SK-N-SH (cell line): ENCODE results near the gene PDZK1IP1. TPM values are rescaled to one million over a fixed set of nuclear protein-coding genes. Genes with fewer than 3 reads are reported as not detected.

ENCODE experiments used
- CTCF ChIA-PET: fragments of 300-600, 350-600 bp; formaldehyde crosslinking; extraction: SDS; loops from one replicate; lab custom pipeline; 2021; lab: Yijun Ruan, JAX
- POLR2A ChIA-PET: fragments of 350-600 bp; sonication (Branson Sonifier 250); formaldehyde crosslinking; extraction: SDS; loops from one replicate; lab custom pipeline; 2020; ENCODE audit warnings: antibody characterized with exemption, inconsistent platforms; lab: Yijun Ruan, JAX
- DNase-seq: peaks from one replicate; pipeline ENCODE4 v3.0.0; 2012
- H2AFZ ChIP-seq: fragments of 200-600 bp; sonication (generic); 2 replicates; pipeline ENCODE4 v1.8.1; 2016; ENCODE audit warnings: antibody characterized with exemption, mild to moderate bottlenecking, low read depth
- H3F3A ChIP-seq: fragments of 200-600 bp; sonication (generic); replicated peaks from 2 replicates; pipeline ENCODE3; 2016; ENCODE audit warnings: antibody characterized with exemption, mild to moderate bottlenecking; ENCODE audit not compliant: insufficient read depth
- H3K27ac ChIP-seq, 2 experiments: fragments of 200-500 bp in 1 of 2; fragments of 200-600 bp in 1 of 2; sonication (Bioruptor generic) in 1 of 2; sonication (generic), shearing (Covaris generic) in 1 of 2; 2 replicates each; pipeline versions ENCODE4 v1.5.1 to v1.6.1; 2014 to 2016; ENCODE audit warnings: low read depth in 2 of 2, inconsistent platforms in 1 of 2, low read length in 1 of 2, mild to moderate bottlenecking in 1 of 2, mixed read lengths in 1 of 2
- H3K27me3 ChIP-seq: fragments of 200-600 bp; sonication (generic), shearing (Covaris generic); 2 replicates; pipeline ENCODE4 v1.6.1; 2016; ENCODE audit warnings: mixed run types; ENCODE audit not compliant: insufficient read depth
- H3K36me3 ChIP-seq, 2 experiments: fragments of 200-500 bp in 1 of 2; fragments of 200-600 bp in 1 of 2; sonication (Bioruptor generic) in 1 of 2; sonication (generic) in 1 of 2; replicated peaks in 1 of 2; 2 replicates each; pipeline versions ENCODE3 to v1.5.1; 2014 to 2016; ENCODE audit warnings: low read length in 1 of 2, mild to moderate bottlenecking in 1 of 2; ENCODE audit not compliant: insufficient read depth in 2 of 2, control insufficient read depth in 1 of 2
- H3K4me1 ChIP-seq, 2 experiments: fragments of 200-500 bp in 1 of 2; fragments of 200-600 bp in 1 of 2; sonication (Bioruptor generic) in 1 of 2; sonication (generic), shearing (Covaris generic) in 1 of 2; 2 replicates each; pipeline versions ENCODE4 v1.5.1 to v1.6.1; 2014 to 2016; ENCODE audit warnings: low read depth in 1 of 2, low read length in 1 of 2, mixed run types in 1 of 2; ENCODE audit not compliant: insufficient read depth in 2 of 2, control insufficient read depth in 1 of 2
- H3K4me2 ChIP-seq: fragments of 200-600 bp; sonication (generic), shearing (Covaris generic); 2 replicates; pipeline ENCODE4 v1.6.1; 2017; ENCODE audit warnings: mixed run types
- H3K4me3 ChIP-seq, 2 experiments: fragments of 200-500 bp in 1 of 2; fragments of 200-600 bp in 1 of 2; sonication (Bioruptor generic) in 1 of 2; sonication (generic), shearing (Covaris generic) in 1 of 2; 2 replicates each; pipeline versions ENCODE4 v1.5.1 to v1.8.1; 2014 to 2016; ENCODE audit warnings: low read depth in 2 of 2, inconsistent platforms in 1 of 2, low read length in 1 of 2, mild to moderate bottlenecking in 1 of 2, mixed read lengths in 1 of 2, moderate library complexity in 1 of 2
- H3K79me2 ChIP-seq: fragments of 200-600 bp; sonication (generic); 2 replicates; pipeline ENCODE4 v1.8.1; 2017; ENCODE audit warnings: mild to moderate bottlenecking; ENCODE audit not compliant: insufficient read depth
- H3K9ac ChIP-seq: fragments of 200-600 bp; sonication (generic); 2 replicates; pipeline ENCODE4 v1.6.1; 2017; ENCODE audit warnings: mixed run types
- H3K9me2 ChIP-seq: fragments of 200-600 bp; sonication (generic); 2 replicates; pipeline ENCODE4 v1.6.1; 2017; ENCODE audit warnings: mixed run types
- H3K9me3 ChIP-seq: fragments of 200-600 bp; sonication (generic); 2 replicates; pipeline ENCODE4 v1.6.1; 2017; ENCODE audit warnings: mixed run types, mild to moderate bottlenecking, moderate library complexity
- H4K20me1 ChIP-seq: fragments of 200-600 bp; sonication (generic); 2 replicates; pipeline ENCODE4 v1.6.1; 2017; ENCODE audit warnings: mild to moderate bottlenecking, mixed run types; ENCODE audit not compliant: insufficient read depth
- ELF1 ChIP-seq: IDR thresholded peaks from 2 replicates; pipeline ENCODE4 v1.4.0; 2012
- FOSL2 ChIP-seq: IDR thresholded peaks from 2 replicates; pipeline ENCODE4 v1.4.0; 2012; ENCODE audit warnings: low read depth, mild to moderate bottlenecking, moderate library complexity, borderline replicate concordance
- JUND ChIP-seq: IDR thresholded peaks from 2 replicates; pipeline ENCODE4 v1.4.0; 2012
- MXI1 ChIP-seq: IDR thresholded peaks from 2 replicates; pipeline ENCODE4 v1.6.1; 2012; ENCODE audit warnings: mild to moderate bottlenecking, low read depth, low read length, improper control_type of control experiment
- PBX3 ChIP-seq: IDR thresholded peaks from 2 replicates; pipeline ENCODE4; 2012
- POLR2AphosphoS5 ChIP-seq: IDR thresholded peaks from 2 replicates; pipeline ENCODE4 v1.6.1; 2012; ENCODE audit warnings: low read depth, low read length
- RAD21 ChIP-seq: IDR thresholded peaks from 2 replicates; pipeline ENCODE4 v1.6.1; 2012; ENCODE audit warnings: mild to moderate bottlenecking, low read length
- REST ChIP-seq: IDR thresholded peaks from 2 replicates; pipeline ENCODE4 v1.6.1; 2012; ENCODE audit warnings: mild to moderate bottlenecking, low read depth, low read length, moderate library complexity
- SIN3A ChIP-seq: IDR thresholded peaks from 2 replicates; pipeline ENCODE4 v1.6.1; 2012; ENCODE audit warnings: low read depth, mild to moderate bottlenecking, low read length, moderate library complexity, borderline replicate concordance
- TCF12 ChIP-seq: IDR thresholded peaks from 2 replicates; pipeline ENCODE4 v1.4.0; 2012
- TEAD4 ChIP-seq: IDR thresholded peaks from 2 replicates; pipeline ENCODE4 v1.4.0; 2012; ENCODE audit warnings: mild to moderate bottlenecking, borderline replicate concordance; ENCODE audit not compliant: insufficient read depth
- USF2 ChIP-seq: fragments of 150-350 bp; IDR thresholded peaks from 2 replicates; pipeline ENCODE4 v1.6.1; 2017; ENCODE audit warnings: antibody characterized with exemption, low read length, low read depth, borderline replicate concordance
- ZBTB33 ChIP-seq: IDR thresholded peaks from 2 replicates; pipeline ENCODE4 v1.4.0; 2012; ENCODE audit warnings: low read depth, borderline replicate concordance
- WGBS: methylation state at CpG from one replicate; pipeline ENCODE4 v1.1.6; 2017; ENCODE audit warnings: low lambda C conversion rate; 5-methylcytosine and 5-hydroxymethylcytosine counted together
- polyA plus RNA-seq, 3 experiments: library from polyadenylated mRNA; depleted of rRNA; stranded (reverse); fragments of >200 nt; gene quantifications; 2 replicates each; pipeline ENCODE4 v1.2.3, GENCODE V29; 2012

The PDZK1IP1 gene
- polyA plus RNA-seq, 1 of the 3 experiments (the other 2 are of a cell fraction), result not detected

GRCh38 chr1:47187231-47187925 lies 2.5 kb downstream of the PDZK1IP1 start:
- H4K20me1 ChIP-seq, result no peaks in the 10 kb centered on the region
- no peak overlapping the region for H3K27ac ChIP-seq
- WGBS, result 69% methylated on average over 10 of the region's 12 CpGs
- no peaks in the 10 kb centered on the region for H3K27me3 ChIP-seq
- no peaks in the 10 kb centered on the region for H3K9me2 ChIP-seq
- ChIA-PET POLR2A (no interaction called here), CTCF (interaction anchor here (1.1 to 10.7 kb wide), 3 partner anchors 6 to 76 kb away, joined by 4 to 143 read pairs (median 8); no protein-coding TSS in a partner anchor)
- no peaks in the 10 kb centered on the region for H3K79me2 ChIP-seq
- H3K4me3 ChIP-seq, result no peak overlapping the region
- no peak overlapping the region for H3K4me2 ChIP-seq
- no peak for TF ChIP-seq PBX3
- no peak for TF ChIP-seq JUND
- TF ChIP-seq MXI1, result no peak
- no peak for TF ChIP-seq REST
- no peak for TF ChIP-seq ZBTB33
- no peak overlapping the region for H3K9ac ChIP-seq
- no peaks in the 10 kb centered on the region for H3K4me1 ChIP-seq
- no peaks in the 10 kb centered on the region for H3K36me3 ChIP-seq
- H3K9me3 ChIP-seq, result no peaks in the 10 kb centered on the region
- DNase-seq, result no peak
- H2AFZ ChIP-seq, result no peak overlapping the region
- no peaks in the 10 kb centered on the region for H3F3A ChIP-seq

- ChIA-PET POLR2A (no interaction called here), CTCF (interaction anchor here (1.6 to 10.7 kb wide), 2 partner anchors 5 to 11 kb away, joined by 4 to 143 read pairs; no protein-coding TSS in a partner anchor)
- H3K4me1 ChIP-seq, result no peaks in the 10 kb centered on the region
- DNase-seq, result peak; percentile 2
- no peaks in the 10 kb centered on the region for H3K27me3 ChIP-seq
- H3K9me3 ChIP-seq, result no peaks in the 10 kb centered on the region
- no peak overlapping the region for H3K27ac ChIP-seq
- H3F3A ChIP-seq, result no peaks in the 10 kb centered on the region
- no peaks in the 10 kb centered on the region for H4K20me1 ChIP-seq
- H3K79me2 ChIP-seq, result no peaks in the 10 kb centered on the region
- H3K36me3 ChIP-seq, result no peaks in the 10 kb centered on the region
- 83% methylated on average over 7 of the region's 13 CpGs for WGBS
- no peak overlapping the region for H3K9ac ChIP-seq
- H3K9me2 ChIP-seq, result no peaks in the 10 kb centered on the region
- no peak overlapping the region for H2AFZ ChIP-seq
- H3K4me2 ChIP-seq, result no peak overlapping the region
- no peak overlapping the region for H3K4me3 ChIP-seq
- no peak for TF ChIP-seq TCF12
- TF ChIP-seq FOSL2, result no peak
- TF ChIP-seq POLR2AphosphoS5, result no peak
- no peak for TF ChIP-seq USF2
- no peak for TF ChIP-seq RAD21
- no peak for TF ChIP-seq SIN3A
- no peak for TF ChIP-seq ELF1
- no peak for TF ChIP-seq TEAD4
These were observed 3.3 kb downstream of the PDZK1IP1 start for GRCh38 chr1:47186267-47187185.
